OCI-LY3 (cell line): ENCODE data around the gene OR10G2.

Experiments
- H2AFZ ChIP-seq: fragments of 200-600, 300-600 bp; shearing (Covaris generic); 2 replicates; pipeline ENCODE4 v1.6.0; 2014; ENCODE audit warnings: antibody characterized with exemption, low read depth, low read length
- H3K27ac ChIP-seq: fragments of 200-600, 300-600 bp; sonication (generic); 2 replicates; pipeline ENCODE4 v1.5.1; 2014; ENCODE audit warnings: mild to moderate bottlenecking, low read length, moderate library complexity, mixed read lengths
- H3K27me3 ChIP-seq: fragments of 200-600, 300-600 bp; sonication (generic); 2 replicates; pipeline ENCODE4 v1.6.1; 2014; ENCODE audit warnings: low read depth, low read length, mixed read lengths
- H3K36me3 ChIP-seq: fragments of 200-600, 300-600 bp; sonication (generic); replicated peaks from 2 replicates; pipeline ENCODE3; 2014; ENCODE audit warnings: low read depth, low read length, mixed read lengths
- H3K4me1 ChIP-seq: fragments of 300-600, 200-600 bp; sonication (generic); 2 replicates; pipeline ENCODE4 v1.6.1; 2014; ENCODE audit warnings: low read length, mixed read lengths
- H3K4me2 ChIP-seq: fragments of 200-600, 300-600 bp; sonication (generic); 2 replicates; pipeline ENCODE4 v1.6.1; 2014; ENCODE audit warnings: low read length, mixed read lengths
- H3K4me3 ChIP-seq: fragments of 300-600, 200-600 bp; sonication (generic); 2 replicates; pipeline ENCODE4 v1.5.1; 2014; ENCODE audit warnings: antibody characterized with exemption, mild to moderate bottlenecking, low read length, moderate library complexity
- H3K79me2 ChIP-seq: fragments of 300-600, 200-600 bp; shearing (Covaris generic); 2 replicates; pipeline ENCODE4 v1.6.1; 2014; ENCODE audit warnings: mild to moderate bottlenecking, low read length, mixed read lengths
- H3K9ac ChIP-seq: fragments of 300-600, 200-600 bp; shearing (Covaris generic); 2 replicates; pipeline ENCODE4 v1.6.0; 2014; ENCODE audit warnings: mild to moderate bottlenecking, low read length, moderate library complexity
- H3K9me3 ChIP-seq: fragments of 200-600, 300-600 bp; shearing (Covaris generic); 2 replicates; pipeline ENCODE4 v1.6.1; 2014; ENCODE audit warnings: low read length, mixed read lengths; ENCODE audit not compliant: insufficient read depth
- H4K20me1 ChIP-seq: fragments of 200-600, 300-600 bp; sonication (generic); 2 replicates; pipeline ENCODE4 v1.6.1; 2016; ENCODE audit warnings: low read length, mixed read lengths; ENCODE audit not compliant: insufficient read depth
- EZH2phosphoT487 ChIP-seq: fragments of 200-600 bp; shearing (Covaris generic); IDR thresholded peaks from 2 replicates; pipeline ENCODE4 v1.6.1; 2018; ENCODE audit warnings: antibody characterized with exemption, mixed run types, low read depth
- TF ChIP-seq, protein P1 (sequence below): fragments of 200-600, 300-600 bp; sonication (generic); IDR thresholded peaks from 2 replicates; pipeline ENCODE4 v1.5.1; 2014; ENCODE audit warnings: antibody characterized with exemption, low read length, low read depth

The OR10G2 gene

DNA sequence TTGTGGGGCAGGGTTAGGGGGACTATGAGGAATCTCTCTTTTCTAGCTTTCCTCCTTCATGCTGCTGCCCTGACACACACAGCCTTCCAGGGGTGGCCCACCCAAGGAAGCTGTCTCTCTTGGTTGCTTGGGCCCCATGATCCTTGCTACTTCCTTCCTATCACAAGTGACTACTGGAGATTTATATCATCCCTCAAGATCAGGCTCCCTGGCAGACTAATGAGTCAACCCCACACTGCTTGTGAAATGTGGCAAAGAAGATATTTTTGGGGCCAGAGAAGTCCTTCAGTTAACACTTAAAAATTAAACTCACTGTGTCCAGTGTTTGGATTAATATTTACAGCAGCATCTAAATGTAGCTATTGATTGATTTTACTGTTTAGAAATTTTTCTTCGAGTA, 37.4 kb upstream of the OR10G2 start:
- Histone ChIP-seq H3K36me3 (no peaks in the 10 kb centered on the region), H3K4me1 (no peaks in the 10 kb centered on the region), H3K27ac (no peak overlapping the region), H3K4me2 (no peak overlapping the region), H3K9me3 (no peaks in the 10 kb centered on the region), H3K4me3 (no peak overlapping the region), H3K79me2 (no peaks in the 10 kb centered on the region), H4K20me1 (no peaks in the 10 kb centered on the region), H2AFZ (no peak overlapping the region), H3K9ac (no peak overlapping the region), H3K27me3 (peaks cover 55% of the 10 kb centered on the region)
- TF ChIP-seq EZH2phosphoT487: no peak
- TF ChIP-seq, protein P1, sequence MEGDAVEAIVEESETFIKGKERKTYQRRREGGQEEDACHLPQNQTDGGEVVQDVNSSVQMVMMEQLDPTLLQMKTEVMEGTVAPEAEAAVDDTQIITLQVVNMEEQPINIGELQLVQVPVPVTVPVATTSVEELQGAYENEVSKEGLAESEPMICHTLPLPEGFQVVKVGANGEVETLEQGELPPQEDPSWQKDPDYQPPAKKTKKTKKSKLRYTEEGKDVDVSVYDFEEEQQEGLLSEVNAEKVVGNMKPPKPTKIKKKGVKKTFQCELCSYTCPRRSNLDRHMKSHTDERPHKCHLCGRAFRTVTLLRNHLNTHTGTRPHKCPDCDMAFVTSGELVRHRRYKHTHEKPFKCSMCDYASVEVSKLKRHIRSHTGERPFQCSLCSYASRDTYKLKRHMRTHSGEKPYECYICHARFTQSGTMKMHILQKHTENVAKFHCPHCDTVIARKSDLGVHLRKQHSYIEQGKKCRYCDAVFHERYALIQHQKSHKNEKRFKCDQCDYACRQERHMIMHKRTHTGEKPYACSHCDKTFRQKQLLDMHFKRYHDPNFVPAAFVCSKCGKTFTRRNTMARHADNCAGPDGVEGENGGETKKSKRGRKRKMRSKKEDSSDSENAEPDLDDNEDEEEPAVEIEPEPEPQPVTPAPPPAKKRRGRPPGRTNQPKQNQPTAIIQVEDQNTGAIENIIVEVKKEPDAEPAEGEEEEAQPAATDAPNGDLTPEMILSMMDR: no peak

DNA sequence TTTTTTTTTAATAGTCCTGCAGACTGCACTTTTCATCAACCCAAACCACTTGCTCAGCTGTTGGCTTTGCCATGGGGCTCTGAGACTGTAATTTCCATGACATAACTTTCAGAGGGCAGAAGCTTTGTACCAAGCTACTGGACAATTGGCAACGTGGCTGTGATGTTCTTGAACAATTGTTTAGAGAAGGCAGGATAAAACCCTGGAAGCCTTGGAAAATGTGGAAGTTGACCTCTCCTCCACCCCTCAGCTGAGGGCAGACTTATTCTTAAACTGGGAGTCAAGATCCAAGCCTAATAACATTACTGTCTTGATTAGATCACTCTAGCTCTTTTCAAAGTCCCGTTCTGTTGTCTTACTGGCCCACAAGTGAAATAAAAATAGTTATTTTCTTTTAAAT, 36.6 kb upstream of the OR10G2 start:
- no peaks in the 10 kb centered on the region for H3K9me3 ChIP-seq
- H3K27ac ChIP-seq: no peak overlapping the region
- H4K20me1 ChIP-seq: no peaks in the 10 kb centered on the region
- TF ChIP-seq, protein P1: no peak
- no peak for TF ChIP-seq EZH2phosphoT487
- H3K79me2 ChIP-seq: no peaks in the 10 kb centered on the region
- no peaks in the 10 kb centered on the region for H3K4me1 ChIP-seq
- no peak overlapping the region for H3K4me2 ChIP-seq
- H3K9ac ChIP-seq: no peak overlapping the region
- H2AFZ ChIP-seq: no peak overlapping the region
- H3K27me3 ChIP-seq: peaks cover 55% of the 10 kb centered on the region
- no peak overlapping the region for H3K4me3 ChIP-seq
- H3K36me3 ChIP-seq: no peaks in the 10 kb centered on the region

DNA sequence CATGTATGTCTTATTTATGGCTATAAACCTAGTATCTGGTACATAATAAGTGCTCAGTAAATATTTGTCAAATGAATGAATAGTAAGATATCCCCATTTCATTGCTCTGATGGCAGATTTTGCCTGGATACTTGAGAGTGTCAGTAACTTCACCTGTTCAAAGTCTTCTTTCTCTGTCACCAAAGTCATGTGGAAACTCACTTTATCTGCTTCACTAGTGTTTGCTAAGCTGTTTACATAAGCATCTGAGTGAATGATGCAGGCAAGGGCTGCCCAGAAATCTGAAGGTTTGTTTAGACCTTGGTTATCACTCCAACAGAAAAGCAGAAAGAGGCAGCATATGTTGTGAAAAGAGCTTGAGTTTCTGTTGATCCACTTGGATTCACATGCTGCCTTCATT, 34.5 kb upstream of the OR10G2 start:
- H4K20me1 ChIP-seq: no peaks in the 10 kb centered on the region
- H3K4me1 ChIP-seq: no peaks in the 10 kb centered on the region
- no peak overlapping the region for H2AFZ ChIP-seq
- H3K9me3 ChIP-seq: no peaks in the 10 kb centered on the region
- no peaks in the 10 kb centered on the region for H3K36me3 ChIP-seq
- H3K79me2 ChIP-seq: no peaks in the 10 kb centered on the region
- no peak for TF ChIP-seq EZH2phosphoT487
- TF ChIP-seq, protein P1: no peak
- no peak overlapping the region for H3K4me2 ChIP-seq
- H3K9ac ChIP-seq: no peak overlapping the region
- no peak overlapping the region for H3K27ac ChIP-seq
- peaks cover 55% of the 10 kb centered on the region for H3K27me3 ChIP-seq
- no peak overlapping the region for H3K4me3 ChIP-seq

DNA sequence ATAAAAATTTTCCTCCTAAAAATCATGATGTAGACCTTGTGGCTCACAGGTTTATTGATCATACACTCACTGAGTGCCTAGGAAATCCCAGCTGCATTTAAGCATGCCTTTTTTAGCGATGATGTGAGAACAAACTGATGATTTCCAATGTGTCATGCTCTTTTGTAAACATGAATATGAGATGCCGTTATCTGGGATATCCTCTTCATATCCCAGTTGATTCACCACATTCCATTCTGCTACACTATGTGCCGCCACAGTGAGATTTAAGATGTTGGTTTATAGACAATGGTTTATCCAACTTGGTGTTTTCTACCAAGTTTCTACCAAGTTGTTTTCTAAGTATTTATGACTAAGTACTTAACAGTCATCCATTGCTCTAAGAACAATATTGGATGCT, 33.6 kb upstream of the OR10G2 start:
- Histone ChIP-seq H3K79me2 (no peaks in the 10 kb centered on the region), H3K36me3 (no peaks in the 10 kb centered on the region), H2AFZ (no peak overlapping the region), H3K9me3 (no peaks in the 10 kb centered on the region), H3K27ac (no peak overlapping the region), H4K20me1 (no peaks in the 10 kb centered on the region), H3K4me3 (no peak overlapping the region), H3K27me3 (peaks cover 55% of the 10 kb centered on the region), H3K9ac (no peak overlapping the region), H3K4me1 (no peaks in the 10 kb centered on the region), H3K4me2 (no peak overlapping the region)
- TF ChIP-seq, protein P1: no peak
- TF ChIP-seq EZH2phosphoT487: no peak
